Activated CD4-positive, alpha-beta T cell treated with anti-CD3 and anti-CD28 coated beads, Interleukin-2, Interleukin-6, amounts not matched to agents 100 ng/mL and 50 ng/mL, durations not matched to agents 16 hours and 8 hours (primary cell): ENCODE measurements around the gene TDP1.
"Not testable (repeated sequence)": the region's sequence is repeated elsewhere in the genome, so short reads cannot be mapped to it uniquely, and the experiment has no call there.

Experiments used
- DNase-seq: peaks from one replicate; pipeline ENCODE4 v3.0.0-alpha.2; 2020

TDP1 gene

DNA sequence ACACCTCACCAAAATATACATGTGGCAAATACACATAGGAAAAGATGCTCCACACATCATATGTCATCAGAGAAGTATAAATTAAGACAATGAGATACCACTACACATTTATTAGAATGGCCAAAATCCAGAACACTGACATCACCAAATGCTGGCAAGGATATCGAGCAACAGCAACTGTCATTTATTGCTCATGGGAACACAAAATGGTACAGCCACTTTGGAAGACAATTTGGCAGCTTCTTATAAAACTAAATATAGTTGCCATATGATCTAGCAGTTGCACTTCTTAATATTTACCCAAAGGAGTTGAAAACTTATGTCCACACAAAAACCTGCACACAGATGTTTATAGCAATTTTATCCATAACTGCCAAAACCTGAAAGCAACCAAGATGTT lies 99.1 kb downstream of the TDP1 start:
- no peak for DNase-seq

DNA sequence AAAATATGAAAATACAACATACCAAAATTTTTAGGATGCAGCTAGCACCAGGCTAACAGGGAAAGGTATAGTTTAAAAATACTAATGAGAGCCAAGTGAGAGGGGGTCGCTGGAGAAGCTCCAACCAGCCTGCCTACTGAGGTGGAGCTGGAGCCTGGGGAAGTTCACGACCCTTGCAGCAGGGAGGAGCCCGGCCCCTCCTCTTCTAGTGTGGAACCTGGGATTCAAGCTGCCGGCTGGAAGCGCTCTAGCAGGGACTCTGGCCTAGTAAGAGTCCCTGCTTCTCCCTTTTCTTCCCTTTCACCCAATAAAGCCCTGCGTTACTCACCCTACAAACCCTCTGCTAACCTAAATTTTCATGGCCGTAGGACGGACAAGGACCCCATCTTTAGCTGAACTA lies 101.1 kb downstream of the TDP1 start:
- no peak for DNase-seq

DNA sequence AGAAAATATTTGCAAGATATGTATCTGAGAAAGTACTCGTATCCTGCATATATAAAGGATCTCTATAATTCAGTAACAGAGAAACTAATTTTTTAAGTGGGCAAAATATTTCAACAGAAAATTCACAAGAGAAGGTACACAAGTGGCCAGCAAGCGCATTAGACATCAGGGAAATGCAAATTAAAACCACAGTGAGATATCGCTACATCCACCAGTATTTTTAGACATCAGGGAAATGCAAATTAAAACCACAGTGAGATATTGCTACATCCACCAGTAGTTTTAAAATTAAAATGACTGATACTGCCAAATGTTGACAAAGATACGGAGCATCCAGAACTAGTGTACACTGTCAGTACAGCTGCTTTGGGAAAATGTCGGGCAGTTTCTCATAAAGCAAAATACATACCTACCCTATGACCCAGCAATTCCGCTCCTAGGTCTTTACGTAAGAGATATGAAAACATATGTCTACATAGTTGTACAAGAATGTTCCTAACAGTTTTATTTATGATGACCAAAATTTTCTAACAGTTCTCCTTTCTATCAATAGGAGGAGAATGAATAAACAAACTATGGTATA lies 103.2 kb downstream of the TDP1 start:
- DNase-seq: no peak

DNA sequence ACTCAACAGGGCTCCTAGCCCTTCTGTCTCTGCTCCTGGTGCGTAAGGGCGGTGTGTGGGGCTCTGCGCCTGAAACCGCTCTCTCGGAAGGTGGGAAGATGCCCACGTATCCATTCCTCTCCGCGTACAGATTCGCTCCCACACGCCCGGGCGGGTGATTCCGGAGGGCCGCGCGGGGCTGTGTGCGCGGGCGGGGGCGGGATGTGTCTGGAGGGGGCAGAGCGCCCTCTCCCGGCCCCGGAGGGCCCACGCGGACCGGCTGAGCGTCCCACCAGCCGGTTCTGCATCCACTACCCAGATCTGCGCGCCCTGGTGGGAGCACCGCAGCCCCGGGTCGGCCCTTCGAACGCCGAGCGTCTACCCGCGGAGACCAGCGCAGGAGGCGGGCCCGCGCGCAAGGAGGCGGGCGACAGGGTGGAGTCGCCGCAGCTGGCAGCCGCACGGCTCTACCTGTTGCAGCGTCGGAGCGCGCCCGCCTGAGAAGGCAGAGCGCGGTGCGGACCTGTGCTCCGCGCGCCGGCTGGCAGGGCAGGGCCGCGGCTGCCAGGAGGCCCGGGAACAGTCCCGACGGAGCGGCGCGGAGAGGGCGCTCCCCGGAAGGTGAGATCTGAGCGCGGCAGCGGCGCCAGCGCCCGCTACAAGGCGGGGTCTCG lies 104.7 kb downstream of the TDP1 start:
- peak; percentile 70 for DNase-seq

- no peak for DNase-seq
These were observed 105.4 kb downstream of the TDP1 start for GRCh38 chr14:90060965-90061684.

GRCh38 chr14:90061685-90062126 lies 106.0 kb downstream of the TDP1 start, which contains the start of gene KCNK13:
Gene KCNK13 (plus strand): TSS chr14:90061994. CDS start chr14:90062206, 212 bp downstream.
- no peak for DNase-seq

- DNase-seq: no peak
These were observed 106.5 kb downstream of the TDP1 start for GRCh38 chr14:90062127-90062794.

DNA sequence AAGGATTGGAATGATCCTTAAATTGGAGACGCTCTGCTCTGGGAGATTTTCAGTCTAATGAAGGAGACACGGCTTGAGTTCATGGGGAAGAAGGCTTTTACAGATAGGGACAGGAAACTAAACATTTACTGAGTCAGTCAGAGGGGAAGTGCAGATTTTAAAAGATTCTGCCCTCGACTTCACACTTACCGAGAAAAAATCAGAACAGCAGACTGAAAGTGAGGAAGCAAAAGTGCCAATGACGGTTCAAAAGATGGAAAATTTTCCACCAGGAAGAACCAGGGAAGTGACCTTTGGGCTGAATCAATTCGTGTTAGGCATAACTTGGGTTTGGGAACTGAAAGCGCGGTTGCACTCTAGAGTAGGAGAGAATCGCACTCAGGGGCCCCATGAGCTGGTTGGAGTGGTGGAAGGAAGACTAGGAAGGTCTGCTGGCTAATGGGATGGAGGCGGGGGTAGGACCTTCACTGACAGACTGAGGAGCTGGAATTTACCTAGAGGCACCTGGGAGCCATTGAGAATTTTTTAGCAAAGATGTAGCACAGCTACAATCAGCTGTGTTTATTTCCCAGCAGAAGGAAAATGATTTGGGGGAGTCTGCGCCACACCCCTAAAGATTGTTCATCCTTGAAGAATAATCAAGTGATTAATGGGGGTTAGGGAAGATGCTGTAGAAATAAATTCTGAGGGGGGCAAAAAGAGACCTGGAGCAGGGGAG lies 107.3 kb downstream of the TDP1 start:
- no peak for DNase-seq

DNA sequence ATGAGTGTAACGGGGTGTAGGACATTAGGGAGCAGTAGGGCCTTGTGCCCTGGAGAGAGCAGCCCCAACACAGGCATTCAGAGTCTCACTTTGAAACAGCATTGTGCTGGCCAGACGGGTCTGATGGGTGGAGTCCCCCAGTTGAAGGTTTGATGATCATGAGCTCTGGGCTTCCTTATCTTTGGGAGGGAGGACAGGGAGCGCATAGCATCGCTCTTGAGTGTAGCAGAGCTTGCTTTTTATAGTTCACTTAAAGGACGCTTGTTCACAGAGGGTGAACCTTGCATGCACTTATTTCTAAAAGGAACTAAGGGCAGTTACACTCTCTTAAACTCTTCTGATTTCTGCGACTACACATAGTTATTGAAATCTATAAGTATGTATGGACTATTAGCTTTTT lies 116.6 kb downstream of the TDP1 start:
- no peak for DNase-seq

GRCh38 chr14:90079576-90079975 lies 123.8 kb downstream of the TDP1 start:
- no peak for DNase-seq

DNA sequence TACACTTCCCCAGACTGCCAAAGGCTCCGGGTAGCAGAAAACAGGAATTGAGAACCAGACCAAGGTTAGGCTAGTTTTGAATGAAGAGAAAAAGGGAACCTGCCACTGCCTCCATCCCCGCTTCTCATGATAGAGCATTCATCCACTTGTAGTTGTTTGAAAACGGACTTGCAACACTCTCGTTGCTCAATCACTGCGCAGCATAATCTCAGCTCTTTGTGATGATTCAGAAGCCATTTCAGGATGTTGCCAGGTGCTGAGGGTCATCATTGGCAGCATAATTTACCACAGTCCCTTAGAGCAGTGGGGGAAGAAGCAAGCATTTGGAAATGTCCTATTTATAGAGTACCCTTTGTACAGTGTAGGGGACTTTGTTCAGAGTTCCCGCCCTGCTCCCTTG lies 131.7 kb downstream of the TDP1 start:
- no peak for DNase-seq

- no peak for DNase-seq
These were observed 132.4 kb downstream of the TDP1 start for GRCh38 chr14:90088176-90088575.

- DNase-seq: not testable (repeated sequence)
These were observed 133.8 kb downstream of the TDP1 start for GRCh38 chr14:90089486-90089885.

- no peak for DNase-seq
These were observed 135.7 kb downstream of the TDP1 start for GRCh38 chr14:90091393-90091792.

GRCh38 chr14:90093942-90094595 lies 138.3 kb downstream of the TDP1 start:
- peak; percentile 57 for DNase-seq
